Stimulated activated CD8-positive, alpha-beta memory T cell treated with anti-CD3 and anti-CD28 coated beads, Interleukin-12 subunit alpha, Interleukin-12 subunit beta, amount 100 ng/mL, for 4 hours (primary cell): ENCODE data around the gene PDLIM1.

Experiments used
- DNase-seq: peaks from one replicate; pipeline ENCODE4 v3.0.0-alpha.2; 2020; ENCODE audit warnings: low read depth

The PDLIM1 gene, protein sequence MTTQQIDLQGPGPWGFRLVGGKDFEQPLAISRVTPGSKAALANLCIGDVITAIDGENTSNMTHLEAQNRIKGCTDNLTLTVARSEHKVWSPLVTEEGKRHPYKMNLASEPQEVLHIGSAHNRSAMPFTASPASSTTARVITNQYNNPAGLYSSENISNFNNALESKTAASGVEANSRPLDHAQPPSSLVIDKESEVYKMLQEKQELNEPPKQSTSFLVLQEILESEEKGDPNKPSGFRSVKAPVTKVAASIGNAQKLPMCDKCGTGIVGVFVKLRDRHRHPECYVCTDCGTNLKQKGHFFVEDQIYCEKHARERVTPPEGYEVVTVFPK

DNA sequence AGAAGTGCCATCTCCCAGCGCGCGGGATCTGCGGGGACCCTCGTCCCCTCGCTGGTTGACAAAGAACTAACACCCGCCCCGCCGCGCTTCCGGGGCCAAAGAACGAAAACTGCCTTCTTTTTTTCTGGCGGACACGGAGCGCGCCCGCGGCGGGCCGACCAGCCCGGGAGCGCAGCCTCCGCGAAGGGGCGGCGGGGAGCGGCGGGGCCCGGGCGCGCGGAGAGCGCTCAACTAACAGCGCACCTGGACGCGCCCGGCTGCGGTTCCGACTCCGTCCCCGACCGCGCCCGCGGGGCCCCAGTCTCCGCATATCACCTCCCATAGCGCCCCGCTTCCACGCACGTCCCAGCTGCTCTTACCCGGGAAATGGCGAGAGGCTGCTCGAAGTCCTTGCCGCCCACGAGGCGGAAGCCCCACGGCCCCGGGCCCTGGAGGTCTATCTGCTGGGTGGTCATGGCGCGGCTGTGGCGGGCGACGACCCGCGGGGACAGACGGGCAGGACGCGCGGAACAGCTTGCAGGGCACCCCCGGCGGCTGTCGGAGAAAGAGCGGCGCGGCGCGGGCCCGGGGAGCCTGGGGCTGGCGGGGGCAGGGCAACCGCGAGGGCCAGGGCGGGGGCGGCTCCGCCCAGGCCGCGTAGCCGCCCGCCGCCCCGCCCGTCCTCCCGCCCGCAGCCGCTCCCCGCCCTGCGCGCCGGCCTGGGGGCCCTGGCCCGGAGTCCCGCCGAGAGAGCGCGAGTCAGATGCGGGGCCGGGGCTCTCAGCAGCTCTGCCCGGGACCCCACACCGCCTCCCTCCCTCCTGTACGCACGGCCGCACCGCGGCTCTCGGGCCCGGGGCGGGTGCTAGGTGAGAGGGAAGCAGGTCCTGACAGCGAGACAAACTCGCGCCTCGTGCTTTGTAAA is at the start of gene PDLIM1:
PDLIM1 (minus strand) TSS at position 543 of the 904 bp plus-strand sequence; CDS start at position 455, 88 bp downstream.
- peak; percentile 13 for DNase-seq

DNA sequence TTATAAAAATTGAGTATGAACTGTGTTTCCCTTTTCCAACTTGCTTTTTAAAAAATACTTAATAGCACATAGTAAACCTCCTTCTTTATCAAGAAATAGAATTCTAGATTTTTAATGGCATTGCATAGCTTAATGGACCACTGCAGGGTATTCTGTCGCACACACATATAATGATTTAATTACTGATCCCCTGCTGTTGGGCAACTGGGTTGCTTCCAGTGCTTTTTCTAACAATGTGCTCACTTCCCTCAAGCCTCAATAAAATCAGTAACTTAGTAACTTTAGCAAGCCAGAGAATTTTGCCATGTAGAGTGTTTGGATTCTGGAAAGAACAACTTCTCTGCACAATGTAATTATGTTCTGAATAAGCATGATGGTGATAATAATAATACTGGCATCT is 49.1 kb upstream of the PDLIM1 start:
- DNase-seq: no peak

DNA sequence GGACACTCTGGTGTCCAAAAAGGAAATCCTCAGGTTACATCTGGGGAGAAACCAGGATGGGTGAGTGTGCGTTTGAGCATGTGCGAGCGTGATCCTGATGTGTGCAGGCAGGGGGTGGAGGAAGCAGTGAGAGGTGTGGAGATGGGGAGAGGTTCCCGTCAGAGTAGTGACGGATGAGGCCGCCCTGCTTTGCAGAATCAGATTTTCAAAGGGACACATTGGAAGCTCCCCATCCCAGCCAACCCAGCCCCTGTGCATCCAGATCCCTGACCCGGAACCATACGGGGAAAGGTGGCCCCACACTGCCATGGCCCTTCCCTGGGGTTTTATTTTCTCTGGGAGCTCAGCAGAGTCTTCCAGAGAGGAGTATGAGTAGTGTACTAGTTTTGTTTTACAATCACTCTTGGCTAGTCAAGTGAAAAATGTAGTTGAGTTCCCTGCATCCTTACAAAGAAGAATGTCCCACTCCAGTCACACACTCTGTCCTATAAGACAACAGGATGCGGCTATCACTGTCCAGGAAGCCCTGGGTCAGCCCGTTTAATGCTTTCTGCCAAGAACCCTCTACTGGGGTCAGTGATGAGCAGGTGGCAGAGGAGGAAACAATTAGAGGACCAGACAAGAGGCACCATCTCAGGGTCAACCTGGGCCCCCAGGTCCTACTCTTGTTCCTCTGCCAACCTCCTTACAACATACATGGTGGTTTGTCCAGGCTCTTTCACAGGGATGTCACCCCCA is 46.8 kb upstream of the PDLIM1 start:
- DNase-seq: no peak

DNA sequence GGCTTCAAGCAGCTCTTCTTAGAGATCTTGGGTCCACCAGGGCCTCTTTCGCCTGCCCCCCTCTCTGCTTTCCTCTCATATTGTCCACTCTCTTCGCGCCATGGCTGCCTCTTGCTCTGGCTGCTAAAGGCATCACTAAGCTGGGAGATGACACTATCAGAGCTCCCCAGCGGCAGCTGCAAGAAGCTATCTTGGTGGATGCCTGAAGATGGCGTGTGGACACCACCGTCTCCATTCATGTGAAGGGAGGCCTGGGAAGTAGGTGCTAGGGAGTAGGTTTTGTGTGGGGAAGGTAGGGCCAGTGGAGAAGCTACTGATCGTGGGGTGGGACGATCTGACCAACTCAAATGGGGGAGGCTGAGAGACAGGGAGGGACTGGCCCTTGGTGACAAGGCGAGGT is 45.9 kb upstream of the PDLIM1 start:
- DNase-seq: no peak

DNA sequence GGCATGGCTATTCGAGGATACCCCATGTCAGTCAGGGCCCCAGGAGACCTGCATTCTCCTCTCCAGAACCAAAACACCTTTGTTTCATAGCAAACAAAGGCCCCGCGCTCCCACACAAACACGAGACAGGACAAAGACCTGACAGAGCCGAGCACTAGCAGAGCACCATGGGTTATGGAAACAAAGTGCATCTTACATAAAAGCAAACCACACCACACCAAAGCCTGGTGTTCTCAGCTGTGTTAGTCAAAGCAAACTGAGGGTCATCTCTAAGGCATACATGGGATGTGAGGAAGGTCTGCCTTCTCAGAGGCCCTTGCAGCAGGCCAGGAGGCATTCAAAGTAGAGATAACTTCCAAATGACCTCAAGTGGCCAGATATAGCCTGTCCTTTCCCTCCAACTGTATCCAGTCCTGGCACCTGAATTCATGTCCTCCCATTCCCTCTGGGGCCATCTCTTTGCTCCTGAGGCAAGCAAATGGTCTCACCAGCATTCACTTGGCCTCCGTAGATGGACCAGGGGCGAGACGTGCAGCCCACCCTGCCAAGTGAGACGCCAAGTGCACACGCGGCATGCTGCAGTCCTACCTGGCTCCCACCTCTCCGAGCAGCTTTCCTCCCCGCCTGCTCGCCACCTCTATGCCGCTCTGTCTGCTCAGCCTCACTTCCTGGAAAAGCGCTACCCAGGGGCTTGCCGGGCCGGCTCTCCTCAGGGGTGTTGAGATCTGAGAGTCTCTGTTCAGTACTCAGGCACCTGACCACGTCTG is 45.3 kb upstream of the PDLIM1 start:
- DNase-seq: no peak

DNA sequence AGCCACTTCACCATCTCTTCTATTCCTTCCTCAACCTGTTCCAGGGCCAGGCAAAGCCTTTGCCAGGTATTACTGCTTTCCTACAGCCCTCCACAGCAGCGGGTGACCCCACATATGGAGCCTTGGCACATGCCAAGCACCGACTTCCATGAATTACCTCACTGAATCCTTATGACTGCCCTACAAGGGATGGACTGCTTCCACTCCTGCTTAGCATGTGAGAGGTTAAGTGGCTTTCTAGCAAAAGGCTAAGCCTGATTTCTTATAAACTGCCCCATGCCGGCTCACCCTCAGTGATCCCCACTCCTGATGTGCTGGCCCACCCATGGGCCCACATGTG is 44.0 kb upstream of the PDLIM1 start:
- DNase-seq: no peak

DNA sequence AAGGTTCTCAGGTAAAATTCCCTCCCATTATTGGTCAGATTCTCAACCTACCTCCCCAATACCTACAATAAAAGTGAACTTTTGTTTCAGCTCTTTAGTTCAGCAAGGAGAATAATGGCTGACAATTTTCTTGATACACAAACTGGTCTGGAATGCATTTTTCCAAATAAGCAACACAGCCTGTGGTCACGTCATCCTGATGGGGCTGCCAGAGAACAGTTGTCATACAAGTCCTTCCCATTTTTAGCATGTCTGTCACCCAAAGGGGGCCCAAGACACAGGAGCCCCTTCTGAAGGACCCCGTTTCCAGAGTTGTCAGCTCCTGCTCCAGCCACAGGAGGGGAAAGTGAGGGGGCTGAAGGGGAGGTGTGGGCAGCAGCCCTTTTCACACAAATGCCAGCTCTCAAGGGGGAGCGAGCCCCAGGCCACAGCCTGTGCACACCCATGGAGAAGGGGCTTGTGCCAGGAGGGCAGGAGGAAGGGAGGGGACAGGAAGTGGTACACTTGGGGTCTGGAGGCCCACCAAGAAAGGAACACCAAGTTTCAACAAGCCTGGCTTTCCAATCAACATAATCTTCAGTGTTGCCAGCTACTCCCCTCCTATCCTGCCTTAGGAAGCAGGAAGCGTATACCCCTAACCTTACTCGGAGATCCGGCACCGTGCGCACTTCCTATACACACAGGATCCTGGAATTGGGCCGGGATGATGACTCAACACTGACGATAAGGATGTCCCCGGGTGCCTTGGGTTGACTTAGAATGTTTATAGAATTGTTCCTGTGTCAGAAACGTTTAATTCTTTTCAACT is 43.4 kb upstream of the PDLIM1 start:
- DNase-seq: no peak

DNA sequence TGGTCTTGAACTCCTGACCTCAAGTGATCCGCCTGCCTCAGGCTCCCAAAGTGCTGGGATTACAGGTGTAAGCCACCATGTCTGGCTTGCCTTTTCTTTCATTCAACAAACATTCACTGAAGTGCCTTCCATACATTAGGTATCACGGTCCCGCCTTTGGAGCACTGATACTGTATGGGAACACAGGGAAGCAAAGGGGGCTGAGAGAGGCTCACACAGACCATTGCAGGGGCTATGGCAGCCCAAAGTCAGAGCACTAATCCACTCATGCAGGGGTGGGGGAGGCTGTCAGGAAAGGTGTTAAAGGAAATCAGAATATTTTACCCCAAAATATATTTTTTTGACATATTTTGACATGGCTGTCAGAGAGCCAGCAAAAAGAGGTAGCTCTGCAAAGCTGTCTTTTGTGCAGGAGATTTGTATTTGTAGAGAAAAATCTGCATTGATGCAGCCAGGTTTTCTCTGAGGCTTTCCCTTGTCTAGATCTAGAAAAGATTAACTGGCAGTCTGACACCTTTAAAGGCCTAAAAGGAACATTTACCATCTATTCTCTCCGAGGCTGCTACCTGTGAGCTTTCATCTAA is 42.0 kb upstream of the PDLIM1 start:
- no peak for DNase-seq

DNA sequence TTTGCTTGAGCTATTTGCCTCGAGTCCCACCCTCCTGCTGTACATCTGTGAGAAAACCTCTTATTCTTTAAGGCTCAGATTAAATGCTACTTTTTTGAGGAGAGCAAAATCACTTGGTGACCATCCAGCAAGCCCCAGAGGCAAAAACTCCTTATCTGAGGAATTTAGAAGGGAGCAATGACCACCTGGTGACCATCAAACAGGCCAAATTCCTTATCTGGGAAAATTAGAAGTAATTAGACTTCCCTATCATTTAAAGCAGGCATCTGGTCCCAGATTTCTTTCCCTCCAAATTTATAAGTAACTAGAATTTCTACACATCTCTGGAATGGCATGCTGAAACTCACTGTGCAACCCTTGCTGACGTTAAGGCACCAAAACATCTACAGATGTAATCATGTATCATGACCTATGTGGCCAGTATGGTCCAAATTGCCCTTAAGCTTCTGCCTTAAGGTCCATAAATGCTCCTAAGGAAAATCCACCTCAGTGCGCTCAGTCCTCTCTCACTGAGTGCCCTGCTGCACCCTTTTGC is 40.9 kb upstream of the PDLIM1 start:
- DNase-seq: no peak

DNA sequence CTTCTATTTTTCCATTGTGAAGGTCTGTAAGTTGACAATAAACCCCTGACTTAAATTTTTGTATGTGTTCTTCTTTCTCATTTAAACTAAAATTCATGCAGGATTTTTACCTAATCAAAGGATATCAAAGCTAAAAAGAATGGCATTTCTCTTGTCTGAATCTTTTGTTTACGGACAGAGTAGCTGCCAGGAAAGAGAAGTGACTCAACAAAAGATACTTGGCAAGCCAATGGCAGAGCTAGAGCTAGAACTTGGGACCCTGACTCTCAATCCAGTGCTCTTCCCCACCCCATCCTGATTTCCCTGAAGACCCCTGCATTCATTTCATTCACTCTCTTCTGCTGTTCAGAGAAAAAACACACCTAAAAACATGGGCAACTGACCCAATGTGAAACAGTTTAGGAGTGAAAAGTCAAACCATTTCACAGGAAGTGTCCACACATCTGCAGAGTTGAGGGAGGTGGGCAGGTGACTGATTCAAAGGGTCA is 40.2 kb upstream of the PDLIM1 start:
- DNase-seq: no peak

DNA sequence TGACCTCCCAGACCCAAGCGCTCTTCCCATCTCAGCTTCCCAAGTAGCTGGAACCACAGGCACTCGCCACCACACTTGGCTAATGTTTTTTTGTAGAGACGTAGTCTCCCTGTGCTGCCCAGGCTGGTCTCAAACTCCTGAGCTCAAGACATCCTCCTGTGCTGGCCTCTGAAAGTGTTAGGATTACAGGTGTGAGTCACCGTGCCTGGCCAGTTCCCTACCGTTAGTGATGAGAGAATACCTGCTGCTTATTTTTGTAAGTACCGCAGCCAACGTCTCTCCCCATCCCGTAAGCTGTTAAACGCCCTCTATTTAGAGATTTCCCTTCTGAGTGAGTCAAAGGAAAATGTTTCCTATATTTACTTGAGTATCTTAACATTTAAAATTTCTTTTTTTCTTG is 38.5 kb upstream of the PDLIM1 start:
- DNase-seq: no peak

DNA sequence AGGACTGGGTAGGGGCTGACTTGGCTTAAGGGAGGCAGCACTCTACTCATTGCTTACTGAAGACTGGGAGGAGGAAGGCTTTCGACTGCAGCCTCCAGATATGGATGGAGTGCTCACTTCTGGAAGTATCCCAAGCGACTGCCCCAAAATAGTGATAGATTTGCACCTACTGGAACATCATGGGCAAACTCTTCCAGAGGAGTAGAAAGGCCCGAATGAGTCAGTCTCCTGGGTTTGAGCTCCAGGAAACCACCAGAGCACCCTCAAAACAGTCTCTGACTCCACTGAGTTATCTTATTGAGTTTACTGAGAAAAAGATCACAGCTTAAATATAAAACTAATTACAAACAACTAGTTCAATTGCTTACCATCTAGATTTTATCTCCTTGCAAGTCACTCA is 37.2 kb upstream of the PDLIM1 start:
- DNase-seq: no peak

DNA sequence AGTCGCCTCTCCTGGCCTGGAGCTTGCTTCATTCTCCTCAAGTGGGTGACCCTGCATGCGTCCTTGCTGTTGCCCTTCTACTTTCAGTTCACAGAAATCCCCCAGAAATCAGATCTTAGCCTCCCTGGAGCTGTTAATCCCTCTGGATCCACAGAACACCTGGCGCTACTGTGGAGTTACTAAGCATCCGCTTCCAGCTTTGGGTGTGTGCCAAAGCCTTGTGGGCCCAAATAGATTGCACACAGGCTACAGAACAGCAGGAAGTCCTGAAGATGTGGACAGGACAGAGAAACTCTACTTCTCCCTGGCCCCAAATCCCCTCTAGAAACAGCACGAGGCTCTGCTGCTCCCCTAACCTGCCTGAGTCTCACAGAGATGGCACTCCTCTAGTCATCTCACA is 36.6 kb upstream of the PDLIM1 start:
- no peak for DNase-seq

DNA sequence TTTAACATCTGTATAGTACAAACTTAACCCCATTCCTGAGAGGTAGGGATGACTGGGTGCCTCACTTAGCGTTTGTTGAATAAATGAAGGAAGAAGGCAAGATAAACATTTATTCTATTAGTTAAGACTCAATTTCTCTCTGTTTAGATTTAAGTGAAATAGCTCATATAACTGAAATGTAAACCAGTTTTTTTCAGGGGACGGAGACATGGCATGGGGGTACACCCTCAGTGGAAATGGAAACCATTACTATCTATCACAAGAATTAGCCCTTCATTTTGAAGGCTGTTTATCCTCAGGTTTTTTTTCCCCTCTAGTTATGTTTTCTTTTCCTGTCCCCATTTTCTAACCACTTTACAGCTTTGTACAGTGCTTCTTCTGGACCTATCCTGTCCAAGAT is 35.6 kb upstream of the PDLIM1 start:
- no peak for DNase-seq

DNA sequence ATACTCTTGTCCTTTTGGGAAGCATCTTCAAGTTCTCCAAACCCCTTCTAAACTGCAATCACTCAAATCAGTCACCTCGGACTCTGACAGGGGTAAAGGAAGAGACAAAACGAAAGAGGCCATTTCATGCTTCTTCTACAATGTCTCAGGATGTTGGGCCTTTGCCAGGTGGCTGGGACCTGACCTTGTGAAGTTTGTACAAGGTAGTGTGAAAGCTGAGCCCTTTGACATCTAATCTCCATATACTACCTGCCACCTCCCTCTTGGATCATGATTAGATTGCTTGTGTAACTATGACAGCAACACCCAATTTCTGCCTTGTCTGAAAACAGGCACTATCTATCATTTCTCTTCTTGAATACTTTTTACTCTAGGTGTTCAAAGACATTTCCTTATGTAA is 35.1 kb upstream of the PDLIM1 start:
- DNase-seq: no peak

DNA sequence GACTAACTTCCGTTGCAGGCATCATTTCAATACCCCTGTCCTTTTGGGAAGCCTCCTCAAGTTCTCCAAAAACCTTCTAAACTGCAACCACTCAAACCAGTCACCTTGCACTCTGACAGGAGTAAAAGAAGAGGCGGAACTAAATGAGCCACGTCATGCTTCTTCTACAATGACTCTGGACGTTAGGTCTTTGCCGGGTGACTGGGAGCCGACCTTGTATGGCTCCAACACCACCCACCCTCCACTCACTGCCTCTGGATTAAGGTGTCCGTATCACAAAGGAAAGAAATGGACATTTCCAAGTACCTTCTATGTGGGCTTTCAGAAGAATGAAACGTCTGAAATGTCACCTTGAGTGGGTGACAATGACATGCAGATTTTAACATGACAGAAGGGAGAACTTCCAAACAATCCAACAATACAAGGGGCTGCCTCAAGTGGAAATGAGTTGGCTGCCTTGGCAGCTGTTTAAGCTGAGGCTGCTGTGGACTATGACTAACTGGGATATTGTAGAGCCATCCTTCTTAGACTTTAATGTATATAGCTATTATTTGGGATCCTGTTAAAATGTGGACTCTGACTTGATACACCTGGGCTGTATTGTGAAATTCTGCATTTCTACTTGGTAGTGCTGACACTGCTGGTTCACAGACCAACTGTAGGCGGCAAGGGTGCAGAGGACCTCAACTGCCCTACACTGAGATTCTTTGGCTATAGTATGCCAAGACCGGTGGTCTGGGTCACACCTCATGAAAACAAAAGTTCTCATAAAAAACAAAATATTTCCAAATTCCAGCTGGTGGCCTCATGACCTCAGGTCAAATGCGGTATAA is 33.8 kb upstream of the PDLIM1 start:
- DNase-seq: no peak

DNA sequence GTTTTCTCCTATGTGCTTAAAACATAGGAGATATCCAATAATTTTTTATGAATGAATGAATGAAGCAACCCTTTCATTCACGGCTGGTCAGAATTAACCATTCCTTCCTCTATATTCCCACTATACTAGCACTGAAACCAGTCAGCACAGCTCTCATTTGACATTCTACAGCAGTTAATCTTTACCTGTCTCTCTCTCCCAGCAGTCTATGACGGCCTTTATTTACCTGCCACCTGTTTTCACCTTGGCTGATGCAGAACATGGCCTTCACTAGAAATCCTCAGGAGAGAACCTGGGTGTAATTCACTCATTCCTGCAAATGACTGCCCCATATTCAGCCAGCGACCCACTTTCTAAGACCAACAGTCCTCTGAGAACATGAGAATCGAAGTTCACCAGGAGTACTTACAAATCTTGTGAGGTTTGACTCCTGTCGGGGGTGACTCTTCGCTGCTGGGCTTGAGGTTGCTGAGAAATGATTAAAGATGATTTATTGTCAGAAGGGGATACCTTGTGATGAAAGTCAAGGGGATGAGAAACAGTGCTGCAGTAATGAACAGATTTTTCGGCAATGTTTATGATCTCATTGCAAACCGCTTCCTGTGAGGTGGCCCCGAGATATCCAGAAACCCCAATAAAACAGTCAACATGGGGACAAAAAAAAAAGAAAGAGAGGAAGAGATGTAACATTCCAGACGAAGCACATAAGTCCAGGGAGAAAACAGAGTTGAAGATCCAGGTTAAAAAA is 30.9 kb upstream of the PDLIM1 start:
- no peak for DNase-seq

DNA sequence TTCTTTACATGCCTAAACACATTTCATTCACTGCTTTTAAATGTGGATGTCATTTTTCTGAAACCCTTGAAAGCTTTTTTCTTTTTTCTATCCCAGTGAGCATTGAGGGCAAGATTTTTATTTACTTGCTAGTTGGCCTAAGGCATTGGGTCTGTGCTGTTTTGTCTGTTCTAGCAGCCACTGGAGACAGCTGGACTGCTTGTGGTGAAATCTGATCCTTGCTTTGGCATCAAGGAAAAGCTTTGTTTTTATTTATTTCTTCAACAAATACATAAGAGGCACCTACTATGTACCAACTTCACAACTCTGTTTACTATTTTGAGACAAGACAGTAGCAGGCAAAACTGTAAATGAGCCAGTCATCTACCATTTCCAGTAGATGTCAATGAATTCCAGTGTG is 28.4 kb upstream of the PDLIM1 start:
- no peak for DNase-seq

DNA sequence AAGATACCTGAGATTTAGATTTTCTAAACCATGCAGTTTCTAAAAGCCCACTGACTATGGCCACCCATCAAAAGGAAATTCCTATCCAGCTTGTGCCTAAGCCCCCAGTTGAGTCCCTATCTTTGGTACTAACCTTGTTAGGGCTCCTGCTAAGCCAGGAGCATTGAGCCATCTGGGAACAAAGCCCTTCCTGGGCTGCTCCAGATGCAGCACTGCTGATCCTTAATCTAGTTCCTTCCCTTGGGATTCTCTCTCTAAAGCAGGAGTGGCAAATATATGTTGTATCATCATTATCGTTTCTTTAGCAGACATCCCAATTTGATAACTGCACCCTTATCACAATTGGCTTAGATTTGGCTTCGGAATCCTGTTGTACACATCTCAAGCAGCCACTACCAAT is 24.7 kb upstream of the PDLIM1 start:
- no peak for DNase-seq
